GM12878 (cell line): ENCODE measurements around the gene SYNGR4. TPM values are rescaled to one million over a fixed set of nuclear protein-coding genes. Genes with fewer than 3 reads are reported as not detected.
A peak's percentile ranks its signal among the peaks of the same experiment; 100 is the strongest.

Source experiments
- ATAC-seq: fragments of 200-7000 bp; cut with Tn5 transposase; 3 replicates; pipeline ENCODE4 v1.9.1; 2020; ENCODE audit warnings: mild to moderate bottlenecking, moderate library complexity
- BruUV-seq: library from RNA; stranded (reverse); fragments of 400-500 nt; replicated peaks from 2 replicates; lab custom pipeline; 2021; lab: Mats Ljungman, UMichigan
- CTCF ChIA-PET: fragments of 300-600 bp; sonication (Branson Sonifier 250); formaldehyde crosslinking; extraction: SDS; loops from one replicate; lab custom pipeline; 2021; ENCODE audit warnings: inconsistent platforms; lab: Yijun Ruan, JAX
- POLR2A ChIA-PET: fragments of 350-600 bp; formaldehyde crosslinking; extraction: SDS; loops from one replicate; lab custom pipeline; 2021; ENCODE audit warnings: inconsistent platforms; lab: Charles Lee
- RAD21 ChIA-PET: fragments of 300-600 bp; sonication (Branson Sonifier 250); formaldehyde crosslinking; loops from one replicate; lab custom pipeline; 2023; ENCODE audit warnings: antibody characterized with exemption; ENCODE audit not compliant: unreplicated experiment; lab: Charles Lee
- SMC1A ChIA-PET: fragments of 300-600 bp; sonication (Branson Sonifier 250); formaldehyde crosslinking; loops from one replicate; lab custom pipeline; 2023; ENCODE audit not compliant: unreplicated experiment, uncharacterized antibody; lab: Charles Lee
- DNase-seq: peaks from one replicate; pipeline ENCODE4 v3.0.0-alpha.2; 2011; ENCODE audit warnings: low read depth, low spot score
- FAIRE-seq: peaks from 3 replicates; lab custom pipeline; 2011; peaks lifted over from hg19 to GRCh38; lab: Jason Lieb, UNC
- H2AFZ ChIP-seq: 2 replicates; pipeline ENCODE4 v1.6.0; 2011; ENCODE audit warnings: low read depth, low read length, control low read depth; ENCODE audit not compliant: control insufficient read depth
- H3K27ac ChIP-seq: 2 replicates; pipeline ENCODE4 v1.5.1; 2011; ENCODE audit warnings: control low read depth; ENCODE audit not compliant: control insufficient read depth, insufficient read depth
- H3K27me3 ChIP-seq, 2 experiments: replicated peaks in 1 of 2; 2 replicates each; pipeline versions ENCODE4 v1.6.0 to v1.6.1; 2011; ENCODE audit warnings: low read length in 1 of 2; ENCODE audit not compliant: control insufficient read depth in 2 of 2, insufficient read depth in 2 of 2
- H3K36me3 ChIP-seq, 2 experiments: 2 replicates each; pipeline ENCODE4 v1.5.1; 2011; ENCODE audit warnings: low read length in 1 of 2; ENCODE audit not compliant: control insufficient read depth in 2 of 2, insufficient read depth in 2 of 2
- H3K4me1 ChIP-seq: 2 replicates; pipeline ENCODE4 v1.6.1; 2011; ENCODE audit warnings: mild to moderate bottlenecking, low read length, moderate library complexity, mixed read lengths; ENCODE audit not compliant: control insufficient read depth, insufficient read depth
- H3K4me2 ChIP-seq: 2 replicates; pipeline ENCODE4 v1.6.0; 2011; ENCODE audit warnings: control low read depth; ENCODE audit not compliant: control insufficient read depth, insufficient read depth
- H3K4me3 ChIP-seq: fragments of 200-600 bp; sonication (generic); 2 replicates; pipeline ENCODE4 v1.5.1; 2016
- H3K79me2 ChIP-seq: 2 replicates; pipeline ENCODE4 v1.6.0; 2011; ENCODE audit warnings: low read length; ENCODE audit not compliant: control insufficient read depth, insufficient read depth
- H3K9ac ChIP-seq: 2 replicates; pipeline ENCODE4 v1.8.0; 2011; ENCODE audit warnings: low read length, control low read depth, mixed read lengths; ENCODE audit not compliant: control insufficient read depth, insufficient read depth
- H3K9me3 ChIP-seq: replicated peaks from 3 replicates; pipeline ENCODE4 v1.5.1; 2011; ENCODE audit warnings: mild to moderate bottlenecking, low read length; ENCODE audit not compliant: control insufficient read depth, insufficient read depth
- H4K20me1 ChIP-seq: 2 replicates; pipeline ENCODE4 v1.6.0; 2011; ENCODE audit not compliant: control insufficient read depth, insufficient read depth
- CEBPZ ChIP-seq: fragments of 150-350 bp; IDR thresholded peaks from 2 replicates; pipeline ENCODE4 v1.6.1; 2016; ENCODE audit warnings: low read depth, low read length
- CREB1 ChIP-seq: IDR thresholded peaks from 2 replicates; pipeline ENCODE4 v1.6.1; 2012; ENCODE audit warnings: low read depth, mild to moderate bottlenecking, inconsistent platforms
- CUX1 ChIP-seq: IDR thresholded peaks from 2 replicates; pipeline ENCODE4 v1.6.1; 2012; ENCODE audit warnings: improper control_type of control experiment, low read depth, low read length; ENCODE audit not compliant: insufficient replicate concordance
- MTA2 ChIP-seq: fragments of 450-650 bp; IDR thresholded peaks from 2 replicates; pipeline ENCODE4 v1.6.1; 2016; ENCODE audit warnings: low read depth, mild to moderate bottlenecking, moderate library complexity
- NFIC ChIP-seq: IDR thresholded peaks from 2 replicates; pipeline ENCODE4 v1.6.1; 2012; ENCODE audit warnings: low read depth, mild to moderate bottlenecking, inconsistent platforms, low read length, moderate library complexity
- RUNX3 ChIP-seq: IDR thresholded peaks from 2 replicates; pipeline ENCODE4 v1.6.1; 2012; ENCODE audit warnings: low read length, inconsistent platforms
- SIN3A ChIP-seq: IDR thresholded peaks from 2 replicates; pipeline ENCODE4 v1.6.1; 2012; ENCODE audit warnings: low read depth, low read length, improper control_type of control experiment
- SUZ12 ChIP-seq: fragments of 200-600 bp; sonication (generic); IDR thresholded peaks from one replicate; pipeline ENCODE4 v1.6.1; 2018; ENCODE audit warnings: antibody characterized with exemption, mild to moderate bottlenecking; ENCODE audit not compliant: unreplicated experiment
- WGBS: methylation state at CpG from one replicate; pipeline ENCODE4 v1.1.6; 2016; ENCODE audit warnings: low lambda C conversion rate; ENCODE audit not compliant: insufficient replicate concordance, insufficient coverage; ENCODE audit errors: missing lambda C conversion rate; 5-methylcytosine and 5-hydroxymethylcytosine counted together
- in situ Hi-C: fragments of 300-500 bp; cut with MboI; formaldehyde crosslinking; loops from 9 replicates; pipeline ENCODE4 v1.14.3; 2018; ENCODE audit warnings: mixed read lengths
- intact Hi-C: fragments of 100-400 bp; cut with micrococcal nuclease; formaldehyde crosslinking; loops from one replicate; pipeline ENCODE4 v1.14.2; 2022; ENCODE audit not compliant: unreplicated experiment
- polyA plus RNA-seq, 11 experiments: library from polyadenylated mRNA; depleted of rRNA in 4 of 11; unstranded in 6 of 11; stranded (reverse) in 5 of 11; fragments of >200 nt; fragmentation: Nextera tagmentation in 4 of 11; fragmentation: Illumina TruSeq in 1 of 11; extraction: Ambion mirVana in 4 of 11; extraction: Trizol in 1 of 11; gene quantifications; 1 replicate in 1 of 11; 2 replicates in 10 of 11; pipeline versions ENCODE4 v1.2.1 to v1.2.3, GENCODE V29; 2011 to 2016; ENCODE audit warnings: inconsistent platforms in 2 of 11, missing spikeins in 2 of 11, low read depth in 1 of 11
- total RNA-seq, 4 experiments: library from RNA; depleted of rRNA in 3 of 4; stranded (reverse); fragments of >200 nt in 3 of 4; fragmentation: Illumina TruSeq in 1 of 4; extraction: Trizol in 1 of 4; gene quantifications; 2 replicates each; pipeline versions ENCODE4 v1.2.1 to v1.2.3, GENCODE V29; 2013 to 2021

SYNGR4 gene
- total and polyA plus RNA-seq, 10 of the 15 experiments (the other 5 are each of a cell fraction or from before 2014, with no cell fraction given), result 0.08 to 0.72 (median 0.17) TPM; not detected in 6

GRCh38 chr19:48394331-48395169 lies 30.4 kb downstream of the SYNGR4 start:
- Histone ChIP-seq H3K4me1 (peaks cover 6% of the 10 kb centered on the region; the same call in 1 of the 2 replicates), H3K27me3 (peaks cover 13 to 16% of the 10 kb centered on the region in 2 experiments), H3K27ac (no peak overlapping the region), H3K4me3 (no peak overlapping the region), H3K79me2 (peaks cover 16% of the 10 kb centered on the region), H2AFZ (no peak overlapping the region), H4K20me1 (no peaks in the 10 kb centered on the region), H3K4me2 (no peak overlapping the region), H3K36me3 (no peaks in the 10 kb centered on the region), H3K9ac (no peak overlapping the region)
- ChIA-PET RAD21 (no interaction called here), POLR2A (interaction anchor here (1.3 kb wide), 1 partner anchor 62 kb away, joined by 3 read pairs; no protein-coding TSS in a partner anchor), SMC1A (no interaction called here)
- ATAC-seq, result no peak
- BruUV-seq, result no TSS peak
- in situ Hi-C loops, result no loop called here
- no peak for FAIRE-seq
- intact Hi-C loops, result no loop called here
- peak; percentile 82 for TF ChIP-seq SUZ12
- TF ChIP-seq CEBPZ, result no peak
- no peak for TF ChIP-seq CREB1
- TF ChIP-seq RUNX3, result no peak
- TF ChIP-seq NFIC, result no peak
- no peak for TF ChIP-seq CUX1
- no peak for TF ChIP-seq MTA2
- no peak for TF ChIP-seq SIN3A
- TF ChIP-seq, all 136 proteins: peak for 1
- no peak for DNase-seq
- no peaks in the 10 kb centered on the region for H3K9me3 ChIP-seq
- CTCF ChIA-PET, result interaction anchor here (1.0 to 1.4 kb wide), 2 partner anchors 30 to 194 kb away, joined by 3 read pairs; partner anchors contain the start of genes SYNGR4 and TMEM143
- 7% methylated on average over 21 of the region's 38 CpGs for WGBS
